K562 (cell line): Measurements from ENCODE around the gene EVPL. TPM values are rescaled to one million over a fixed set of nuclear protein-coding genes. Genes with fewer than 3 reads are reported as not detected.

Experiments
- CEBPG ChIP-seq, 3 experiments: fragments of 200-800 bp in 1 of 3; sonication (Bioruptor generic) in 1 of 3; sonication (generic) in 1 of 3; formaldehyde crosslinking in 1 of 3; IDR thresholded peaks in 2 of 3; conservative IDR thresholded peaks in 1 of 3; 2 replicates each; pipeline versions ENCODE4 v1.6.1 to v1.8.0; 2016 to 2022; ENCODE audit warnings: missing compliant biosample characterization in 2 of 3, missing genetic modification characterization in 2 of 3, mild to moderate bottlenecking in 1 of 3, missing genetic modification reagents in 1 of 3
- HNRNPLL ChIP-seq: fragments of 200-400 bp; formaldehyde crosslinking; IDR thresholded peaks from 2 replicates; pipeline ENCODE4 v1.6.1; 2017; ENCODE audit warnings: low read length, low read depth, mild to moderate bottlenecking; ENCODE audit not compliant: poor library complexity, severe bottlenecking
- JUND ChIP-seq, 2 experiments: IDR thresholded peaks; 2 replicates in 1 of 2; 3 replicates in 1 of 2; pipeline ENCODE4 v1.6.1; 2011; ENCODE audit warnings: borderline replicate concordance in 2 of 2, low read depth in 2 of 2, low read length in 2 of 2, improper control_type of control experiment in 1 of 2, missing biosample characterization in 1 of 2, missing genetic modification characterization in 1 of 2, missing genetic modification reagents in 1 of 2
- L3MBTL2 ChIP-seq: fragments of 450-650 bp; IDR thresholded peaks from 2 replicates; pipeline ENCODE4 v1.6.1; 2016; ENCODE audit warnings: mild to moderate bottlenecking, moderate library complexity
- MNT ChIP-seq, 2 experiments: fragments of 450-650 bp; conservative IDR thresholded peaks; 2 replicates each; pipeline ENCODE4 v1.6.1; 2017; ENCODE audit warnings: mild to moderate bottlenecking in 2 of 2, moderate library complexity in 2 of 2
- MYC ChIP-seq, 2 experiments: fragments of 250-450 bp in 1 of 2; sonication (Bioruptor Pico) in 1 of 2; IDR thresholded peaks; 2 replicates each; pipeline versions ENCODE4 v1.5.1 to v1.6.1; 2012 to 2021; ENCODE audit warnings: low read depth in 2 of 2, borderline replicate concordance in 1 of 2, improper control_type of control experiment in 1 of 2, low read length in 1 of 2, mild to moderate bottlenecking in 1 of 2, moderate library complexity in 1 of 2
- SRSF7 ChIP-seq: fragments of 200-400 bp; formaldehyde crosslinking; optimal IDR thresholded peaks from 2 replicates; pipeline ENCODE3; 2017; ENCODE audit warnings: mild to moderate bottlenecking, low read depth, low read length
- TFAP4 ChIP-seq: sonication (generic); formaldehyde crosslinking; IDR thresholded peaks from 2 replicates; pipeline ENCODE4 v1.8.0; 2022; ENCODE audit warnings: missing genetic modification reagents, mild to moderate bottlenecking, moderate library complexity, borderline replicate concordance
- ZBTB7A ChIP-seq: IDR thresholded peaks from 2 replicates; pipeline ENCODE4 v1.6.1; 2011; ENCODE audit warnings: low read depth, mild to moderate bottlenecking, low read length, moderate library complexity, borderline replicate concordance; ENCODE audit not compliant: control insufficient read depth
- ZNF311 ChIP-seq: fragments of 250-450 bp; sonication (Bioruptor Pico); IDR thresholded peaks from 2 replicates; pipeline ENCODE4 v1.4.0; 2020; ENCODE audit warnings: mild to moderate bottlenecking, moderate library complexity
- ZNF511 ChIP-seq: sonication (generic); formaldehyde crosslinking; IDR thresholded peaks from 2 replicates; pipeline ENCODE4 v1.8.0; 2022; ENCODE audit warnings: mild to moderate bottlenecking, missing genetic modification reagents
- ZNF79 ChIP-seq: fragments of 250-450 bp; sonication (Bioruptor Pico); IDR thresholded peaks from 2 replicates; pipeline ENCODE4 v1.4.0; 2020; ENCODE audit warnings: low read depth, mild to moderate bottlenecking, moderate library complexity
- polyA plus RNA-seq, 8 experiments: library from polyadenylated mRNA; depleted of rRNA in 4 of 8; stranded (reverse) in 5 of 8; unstranded in 3 of 8; fragments of >200 nt; fragmentation: Nextera tagmentation in 2 of 8; fragmentation: Illumina TruSeq in 1 of 8; extraction: Ambion mirVana in 2 of 8; extraction: Trizol in 1 of 8; gene quantifications; 2 replicates each; pipeline versions ENCODE4 v1.2.1 to v1.2.3, GENCODE V29; 2011 to 2014; ENCODE audit warnings: inconsistent platforms in 1 of 8, missing spikeins in 1 of 8
- total RNA-seq, 7 experiments: library from RNA; depleted of rRNA in 6 of 7; stranded (reverse); fragments of >200 nt in 6 of 7; fragmentation: Illumina TruSeq in 2 of 7; extraction: Trizol in 2 of 7; gene quantifications; 2 replicates each; pipeline versions ENCODE4 v1.2.1 to v1.2.3, GENCODE V29; 2011 to 2021; ENCODE audit warnings: low replicate concordance in 1 of 7

The EVPL gene
- total and polyA plus RNA-seq, 9 of the 15 experiments (the other 6 are each of a cell fraction or from before 2014, with no cell fraction given), result 0.08 to 0.18 (median 0.16) TPM; not detected in 5

GRCh38 chr17:76000016-76000754 lies 26.9 kb downstream of the EVPL start (continued):
- TF ChIP-seq HNRNPLL, result no peak
- 0 out of 2 replicates have a peak, but pooled peaks have one; percentile 4 for TF ChIP-seq JUND (IDR thresholded peaks at IDR 0.05; ENCODE audit: borderline replicate concordance, low read depth, low read length)
- no peak for TF ChIP-seq JUND (tag; IDR thresholded peaks at IDR 0.05; ENCODE audit: borderline replicate concordance, low read depth, low read length)
- peak; percentile 77 for TF ChIP-seq MYC (IDR thresholded peaks at IDR 0.05; ENCODE audit: low read depth, low read length)
- TF ChIP-seq MYC (CRISPR knock-in tag; IDR thresholded peaks at IDR 0.05; ENCODE audit: borderline replicate concordance, low read depth), result no peak
- TF ChIP-seq CEBPG (CRISPR knock-in tag; IDR thresholded peaks at IDR 0.05), result no peak
- TF ChIP-seq CEBPG (tag; conservative IDR thresholded peaks at IDR 0.05 in 1 of 2, IDR thresholded peaks at IDR 0.05 in 1 of 2), result no peak
- TF ChIP-seq TFAP4 (CRISPR knock-in tag), result peak; percentile 40; the same call in 1 of the 2 replicates
- no peak for TF ChIP-seq SRSF7
- TF ChIP-seq ZNF311 (CRISPR knock-in tag), result no peak
- TF ChIP-seq L3MBTL2, result no peak
- peak in 1 of 2 experiments; percentile 45; a peak in 1 of 4 replicates for TF ChIP-seq MNT (conservative IDR thresholded peaks at IDR 0.05)
- TF ChIP-seq ZNF511 (CRISPR knock-in tag), result no peak
- peak; percentile 67 for TF ChIP-seq ZBTB7A
- TF ChIP-seq ZNF79, result no peak
